GM12875 (cell line): ENCODE data around the gene SLC7A11.

Experiments used
- H3K4me3 ChIP-seq: one replicate; pipeline ENCODE4 v1.5.1; 2011; ENCODE audit warnings: low read depth, low read length, control low read depth
- CTCF ChIP-seq: IDR thresholded peaks from 2 replicates; pipeline ENCODE4 v1.5.1; 2011; ENCODE audit warnings: low read depth, mild to moderate bottlenecking, control low read depth, inconsistent platforms, low read length, moderate library complexity, borderline replicate concordance; ENCODE audit not compliant: insufficient read depth

The SLC7A11 gene

GRCh38 chr4:138199568-138200235, 42.4 kb downstream of the SLC7A11 start:
- no peak overlapping the region for H3K4me3 ChIP-seq

GRCh38 chr4:138196153-138196552, 46.0 kb downstream of the SLC7A11 start:
- H3K4me3 ChIP-seq: no peak overlapping the region
- TF ChIP-seq CTCF: no peak

More at GRCh38 chr4:138199568-138200235, 42.4 kb downstream of the SLC7A11 start:
- no peak for TF ChIP-seq CTCF

- no peak for TF ChIP-seq CTCF
- H3K4me3 ChIP-seq: no peak overlapping the region
Measured at GRCh38 chr4:138193963-138194362, 48.2 kb downstream of the SLC7A11 start.

GRCh38 chr4:138192113-138192512, 50.0 kb downstream of the SLC7A11 start:
- no peak for TF ChIP-seq CTCF
- no peak overlapping the region for H3K4me3 ChIP-seq

GRCh38 chr4:138190452-138190858, 51.7 kb downstream of the SLC7A11 start:
- H3K4me3 ChIP-seq: no peak overlapping the region
- TF ChIP-seq CTCF: no peak

GRCh38 chr4:138189206-138189605, 52.9 kb downstream of the SLC7A11 start:
- no peak for TF ChIP-seq CTCF
- no peak overlapping the region for H3K4me3 ChIP-seq

GRCh38 chr4:138188406-138189084, 53.6 kb downstream of the SLC7A11 start:
- no peak overlapping the region for H3K4me3 ChIP-seq
- TF ChIP-seq CTCF: no peak
